ENCODE results near the gene SLC9A2. TPM values are rescaled to one million over a fixed set of nuclear protein-coding genes. Genes with fewer than 3 reads are reported as not detected.

Gene SLC9A2
- total RNA-seq, 1 donor from 2014 or later: not detected

GRCh38 chr2:102597788-102598187 lies 21.6 kb upstream of the SLC9A2 start:
- Mint-ChIP-seq H3K36me3 (ENCODE audit: low read depth) (no peaks in the 10 kb centered on the region), H3K9me3 (no peaks in the 10 kb centered on the region), H3K27ac (no peak overlapping the region), H3K4me3 (no peak overlapping the region), H3K27me3 (peaks cover 32% of the 10 kb centered on the region), H3K4me1 (no peaks in the 10 kb centered on the region)
- intact Hi-C loops (cut with micrococcal nuclease): no loop called here
- no peak for DNase-seq

- Mint-ChIP-seq H3K4me1 (no peaks in the 10 kb centered on the region), H3K4me3 (no peak overlapping the region), H3K36me3 (ENCODE audit: low read depth) (no peaks in the 10 kb centered on the region), H3K27ac (no peak overlapping the region), H3K9me3 (no peaks in the 10 kb centered on the region), H3K27me3 (peaks cover 35% of the 10 kb centered on the region)
- intact Hi-C loops (cut with micrococcal nuclease): no loop called here
- no peak for DNase-seq
These were observed 19.9 kb upstream of the SLC9A2 start for GRCh38 chr2:102599486-102599885.

DNA sequence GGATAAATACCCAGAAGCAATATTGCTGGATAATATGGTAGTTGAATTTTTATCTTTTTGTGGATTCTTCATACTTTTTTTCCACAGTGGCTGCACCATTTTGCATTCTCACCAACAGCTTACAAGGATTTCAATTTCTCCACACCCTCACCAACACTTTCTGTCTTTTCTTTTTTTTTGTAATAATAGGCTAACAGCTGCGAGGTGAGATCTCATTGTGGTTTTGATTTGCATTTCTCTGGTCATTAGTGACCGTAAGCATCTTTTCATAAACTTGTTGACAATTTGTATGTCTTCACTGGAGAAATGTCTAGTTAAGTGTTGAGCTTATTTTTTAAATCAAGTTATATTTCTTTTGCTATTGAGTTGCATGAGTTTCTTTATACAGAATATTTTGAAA lies 17.6 kb upstream of the SLC9A2 start:
- no peaks in the 10 kb centered on the region for H3K4me1 Mint-ChIP-seq
- intact Hi-C loops (cut with micrococcal nuclease): no loop called here

GRCh38 chr2:102603904-102604303 lies 15.4 kb upstream of the SLC9A2 start:
- peaks cover 22% of the 10 kb centered on the region for H3K27me3 Mint-ChIP-seq
- no peak for DNase-seq
- no peak overlapping the region for H3K4me3 Mint-ChIP-seq
- no peak overlapping the region for H3K27ac Mint-ChIP-seq
- H3K36me3 Mint-ChIP-seq (ENCODE audit: low read depth): no peaks in the 10 kb centered on the region
- no peaks in the 10 kb centered on the region for H3K9me3 Mint-ChIP-seq
- H3K4me1 Mint-ChIP-seq: no peaks in the 10 kb centered on the region
- intact Hi-C loops (cut with micrococcal nuclease): no loop called here

More for the DNA sequence above, 17.6 kb upstream of the SLC9A2 start:
- no peak overlapping the region for H3K27ac Mint-ChIP-seq
- DNase-seq: no peak
- H3K4me3 Mint-ChIP-seq: no peak overlapping the region
- no peaks in the 10 kb centered on the region for H3K36me3 Mint-ChIP-seq (ENCODE audit: low read depth)
- H3K9me3 Mint-ChIP-seq: no peaks in the 10 kb centered on the region
- peaks cover 28% of the 10 kb centered on the region for H3K27me3 Mint-ChIP-seq

- no peak for DNase-seq
- H3K36me3 Mint-ChIP-seq (ENCODE audit: low read depth): no peaks in the 10 kb centered on the region
- intact Hi-C loops (cut with micrococcal nuclease): no loop called here
- peaks cover 21% of the 10 kb centered on the region for H3K27me3 Mint-ChIP-seq
- no peaks in the 10 kb centered on the region for H3K4me1 Mint-ChIP-seq
- H3K27ac Mint-ChIP-seq: no peak overlapping the region
- H3K9me3 Mint-ChIP-seq: no peaks in the 10 kb centered on the region
- H3K4me3 Mint-ChIP-seq: no peak overlapping the region
These were observed 14.6 kb upstream of the SLC9A2 start for GRCh38 chr2:102604769-102605168.

- H3K36me3 Mint-ChIP-seq (ENCODE audit: low read depth): no peaks in the 10 kb centered on the region
- H3K4me3 Mint-ChIP-seq: no peak overlapping the region
- no peaks in the 10 kb centered on the region for H3K4me1 Mint-ChIP-seq
- no peak overlapping the region for H3K27ac Mint-ChIP-seq
- H3K27me3 Mint-ChIP-seq: peaks cover 16% of the 10 kb centered on the region
- H3K9me3 Mint-ChIP-seq: no peaks in the 10 kb centered on the region
- intact Hi-C loops (cut with micrococcal nuclease): no loop called here
- DNase-seq: no peak
These were observed 13.0 kb upstream of the SLC9A2 start for GRCh38 chr2:102606353-102606752.

GRCh38 chr2:102615620-102616436 lies 3.5 kb upstream of the SLC9A2 start:
- peaks cover 11% of the 10 kb centered on the region for H3K4me1 Mint-ChIP-seq
- peak; percentile 81 for DNase-seq
- no peak overlapping the region for H3K4me3 Mint-ChIP-seq
- no peaks in the 10 kb centered on the region for H3K36me3 Mint-ChIP-seq (ENCODE audit: low read depth)
- H3K27me3 Mint-ChIP-seq: peaks cover 60% of the 10 kb centered on the region
- intact Hi-C loops (cut with micrococcal nuclease): loop anchor here (1.0 to 5.0 kb wide), 3 partner anchors 87 to 146 kb away; no protein-coding TSS in a partner anchor
- H3K27ac Mint-ChIP-seq: no peak overlapping the region
- no peaks in the 10 kb centered on the region for H3K9me3 Mint-ChIP-seq

DNA sequence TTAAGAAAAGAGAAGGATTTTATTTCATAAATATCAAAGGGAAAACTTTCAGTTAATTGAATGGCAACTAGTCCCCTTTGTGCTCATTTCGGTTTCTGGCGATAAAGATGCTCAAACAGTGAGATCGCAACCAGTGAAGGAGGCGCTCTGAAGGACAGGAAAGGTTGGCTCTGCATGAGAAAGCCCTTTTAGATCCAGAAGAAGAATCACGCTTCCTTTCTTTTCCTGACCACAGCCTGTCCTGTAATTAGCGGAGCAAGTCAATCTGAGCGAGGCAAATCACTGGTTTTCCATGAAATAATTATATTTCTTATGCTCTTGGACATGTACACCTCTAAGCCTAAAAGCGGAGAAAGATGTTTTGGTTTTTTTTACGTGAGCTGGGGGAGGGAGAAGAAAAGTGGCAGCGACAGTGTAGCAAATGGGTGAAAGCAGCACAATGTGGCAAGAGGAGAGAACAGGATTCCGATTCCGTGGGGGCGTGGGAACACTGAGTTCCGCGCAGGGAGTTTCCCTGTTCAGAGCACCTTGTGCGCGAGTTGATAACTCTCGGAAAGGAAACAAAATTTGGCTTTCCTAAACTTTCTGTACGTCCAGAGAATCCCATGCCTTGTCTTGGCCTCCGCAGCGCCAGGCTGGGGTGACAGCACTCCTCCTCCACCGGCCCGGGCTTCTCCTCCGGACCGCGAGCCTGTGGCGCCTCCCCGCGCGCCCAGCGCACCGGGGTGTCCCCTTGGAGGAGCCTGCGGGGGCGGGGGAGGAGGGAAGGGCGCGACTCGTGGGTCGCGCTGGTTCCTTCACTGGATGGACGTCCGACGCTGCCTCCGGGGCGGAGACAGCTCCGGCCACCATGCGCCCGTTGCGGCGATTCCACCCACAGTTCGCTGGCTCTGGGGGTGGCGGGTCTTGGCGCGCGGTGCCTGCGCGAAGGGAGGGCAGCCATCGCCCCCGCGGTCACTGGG lies 620 bp upstream of the SLC9A2 start:
- DNase-seq: peak; percentile 58
- intact Hi-C loops (cut with micrococcal nuclease): loop anchor here (5.0 kb wide), 1 partner anchor 96 kb away; no protein-coding TSS in a partner anchor
- no peaks in the 10 kb centered on the region for H3K9me3 Mint-ChIP-seq
- no peaks in the 10 kb centered on the region for H3K36me3 Mint-ChIP-seq (ENCODE audit: low read depth)
- no peak overlapping the region for H3K27ac Mint-ChIP-seq
- H3K4me1 Mint-ChIP-seq: peaks cover 11% of the 10 kb centered on the region
- H3K4me3 Mint-ChIP-seq: peak overlapping the region; percentile 70
- peaks cover 73% of the 10 kb centered on the region for H3K27me3 Mint-ChIP-seq

GRCh38 chr2:102620332-102620731 lies 979 bp downstream of the SLC9A2 start:
- Mint-ChIP-seq H3K4me1 (peaks cover 11% of the 10 kb centered on the region), H3K4me3 (peak overlapping the region; percentile 39)

GRCh38 chr2:102621630-102622029 lies 2.3 kb downstream of the SLC9A2 start:
- no peak overlapping the region for H3K27ac Mint-ChIP-seq
- no peak for DNase-seq
- no peaks in the 10 kb centered on the region for H3K9me3 Mint-ChIP-seq
- H3K27me3 Mint-ChIP-seq: peaks cover 59% of the 10 kb centered on the region
- H3K4me3 Mint-ChIP-seq: no peak overlapping the region
- peaks cover 11% of the 10 kb centered on the region for H3K4me1 Mint-ChIP-seq
- H3K36me3 Mint-ChIP-seq (ENCODE audit: low read depth): no peaks in the 10 kb centered on the region
- intact Hi-C loops (cut with micrococcal nuclease): no loop called here

More at GRCh38 chr2:102620332-102620731, 979 bp downstream of the SLC9A2 start:
- Mint-ChIP-seq H3K9me3 (no peaks in the 10 kb centered on the region), H3K36me3 (ENCODE audit: low read depth) (no peaks in the 10 kb centered on the region), H3K27me3 (peaks cover 66% of the 10 kb centered on the region), H3K27ac (no peak overlapping the region)
- DNase-seq: no peak
- intact Hi-C loops (cut with micrococcal nuclease): no loop called here

DNA sequence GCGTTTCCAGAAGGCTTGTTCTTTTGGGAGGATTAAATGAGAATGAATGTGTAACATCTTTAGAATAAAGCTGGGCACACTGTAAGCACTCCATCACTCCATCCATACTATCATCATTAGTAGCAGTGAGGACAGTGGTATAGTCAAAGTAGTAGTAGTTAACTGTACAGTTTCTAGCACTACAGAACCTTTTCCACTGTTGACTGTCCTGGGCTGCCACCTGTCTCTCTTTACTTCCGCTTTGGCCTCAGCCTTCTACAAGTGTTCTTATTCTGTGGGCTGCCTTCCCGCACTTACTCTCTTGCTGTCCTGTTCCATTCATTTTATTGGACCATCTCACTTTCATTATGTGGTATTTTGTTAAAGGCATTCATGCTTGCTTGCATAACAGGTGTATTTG lies 3.3 kb downstream of the SLC9A2 start:
- Mint-ChIP-seq H3K27me3 (peaks cover 58% of the 10 kb centered on the region), H3K36me3 (ENCODE audit: low read depth) (no peaks in the 10 kb centered on the region), H3K27ac (no peak overlapping the region), H3K4me1 (peaks cover 11% of the 10 kb centered on the region), H3K4me3 (no peak overlapping the region), H3K9me3 (no peaks in the 10 kb centered on the region)
- no peak for DNase-seq
- intact Hi-C loops (cut with micrococcal nuclease): no loop called here

DNA sequence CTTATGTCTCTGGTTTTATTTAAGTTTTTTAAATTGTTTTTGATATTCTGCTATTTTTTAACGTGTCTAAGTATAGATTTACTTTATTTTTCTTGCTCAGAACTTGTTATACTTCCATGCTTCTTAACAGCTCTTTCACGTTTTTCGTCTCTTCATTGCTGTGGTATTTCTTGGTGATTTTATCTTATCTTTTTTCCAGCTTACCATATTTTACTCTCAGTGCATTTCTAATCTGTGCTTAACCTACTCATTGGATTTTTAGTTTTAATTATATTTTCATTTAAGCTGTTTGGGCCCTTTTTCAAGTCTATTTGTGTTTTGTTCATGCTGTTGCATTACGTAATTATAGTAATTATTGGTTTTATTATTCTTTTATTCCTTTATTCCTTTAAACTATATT lies 11.1 kb downstream of the SLC9A2 start:
- Mint-ChIP-seq H3K36me3 (ENCODE audit: low read depth) (no peaks in the 10 kb centered on the region), H3K9me3 (no peaks in the 10 kb centered on the region), H3K4me1 (peaks cover 3% of the 10 kb centered on the region), H3K27me3 (peaks cover 22% of the 10 kb centered on the region), H3K27ac (no peak overlapping the region), H3K4me3 (no peak overlapping the region)
- intact Hi-C loops (cut with micrococcal nuclease): no loop called here
- DNase-seq: no peak

DNA sequence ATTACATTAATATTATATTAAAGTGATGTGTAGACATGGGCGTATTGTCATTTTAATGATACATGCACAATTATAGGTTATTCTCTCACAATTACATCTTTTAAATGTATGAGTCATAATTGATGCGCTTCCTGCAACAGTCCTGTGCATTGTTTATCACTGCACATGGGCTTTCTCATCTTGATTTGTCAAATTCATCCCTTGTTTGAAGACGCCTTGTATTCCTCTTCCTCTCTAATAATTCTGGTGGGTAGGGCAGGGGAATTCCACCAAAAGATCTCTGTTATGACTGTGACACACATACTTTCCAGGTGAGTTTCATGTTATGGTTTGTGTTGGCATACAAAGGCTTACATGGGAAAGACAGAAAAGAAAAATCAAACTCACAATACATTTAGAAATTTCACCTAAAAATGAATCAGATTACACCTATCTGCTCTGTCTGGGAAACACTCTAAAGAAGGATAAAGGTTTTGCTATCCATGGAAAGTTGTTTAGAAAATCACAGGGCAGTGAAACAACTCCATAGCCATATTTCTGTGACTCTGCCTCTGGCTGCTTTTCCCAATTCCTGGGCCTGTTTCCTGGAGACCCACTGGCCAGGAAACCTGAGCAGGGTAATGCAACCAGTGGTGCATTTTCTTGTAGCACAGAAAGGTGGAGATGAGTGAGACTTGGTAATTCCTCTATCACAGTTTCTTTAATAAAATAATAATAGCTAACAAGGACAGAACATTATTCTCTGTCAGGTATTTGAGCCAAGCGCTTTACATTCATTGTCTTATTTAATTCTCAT lies 13.2 kb downstream of the SLC9A2 start:
- H3K36me3 Mint-ChIP-seq (ENCODE audit: low read depth): no peaks in the 10 kb centered on the region
- H3K4me3 Mint-ChIP-seq: no peak overlapping the region
- H3K9me3 Mint-ChIP-seq: no peaks in the 10 kb centered on the region
- H3K4me1 Mint-ChIP-seq: peaks cover 3% of the 10 kb centered on the region
- peaks cover 15% of the 10 kb centered on the region for H3K27me3 Mint-ChIP-seq
- H3K27ac Mint-ChIP-seq: no peak overlapping the region
- intact Hi-C loops (cut with micrococcal nuclease): no loop called here
- DNase-seq: no peak
